Liver (tissue), 9 donors: ENCODE data around the gene GTF2IRD1. TPM values are rescaled to one million over a fixed set of nuclear protein-coding genes. Genes with fewer than 3 reads are reported as not detected.

Experiments
- DNase-seq: peaks from one replicate; pipeline ENCODE4 v3.0.0-alpha.2; 2017; ENCODE audit warnings: low spot score
- H3K27ac ChIP-seq, 2 donors: one replicate each; pipeline ENCODE4 v1.7.0; 2013; ENCODE audit warnings: inconsistent platforms in 2 of 2, low read length in 2 of 2, control low read depth in 1 of 2, low read depth in 1 of 2, mild to moderate bottlenecking in 1 of 2
- H3K27me3 ChIP-seq, 4 donors: one replicate each; pipeline versions ENCODE4 v1.6.1 to v1.7.0; 2013; ENCODE audit warnings: low read length in 3 of 4, inconsistent platforms in 1 of 4, mild to moderate bottlenecking in 1 of 4, moderate library complexity in 1 of 4; ENCODE audit not compliant: control insufficient read depth in 4 of 4, insufficient read depth in 4 of 4
- H3K36me3 ChIP-seq, 4 donors: one replicate each; pipeline versions ENCODE4 v1.6.1 to v1.7.0; 2013; ENCODE audit warnings: low read length in 3 of 4, mild to moderate bottlenecking in 3 of 4, low read depth in 1 of 4, moderate library complexity in 1 of 4; ENCODE audit not compliant: control insufficient read depth in 4 of 4, insufficient read depth in 3 of 4
- H3K4me1 ChIP-seq, 4 donors: one replicate each; pipeline versions ENCODE4 v1.6.1 to v1.7.0; 2013; ENCODE audit warnings: low read length in 3 of 4, mild to moderate bottlenecking in 3 of 4, moderate library complexity in 1 of 4; ENCODE audit not compliant: control insufficient read depth in 4 of 4, insufficient read depth in 4 of 4
- H3K4me3 ChIP-seq, 3 donors: one replicate each; pipeline versions ENCODE4 v1.6.1 to v1.7.0; 2013; ENCODE audit warnings: low read length in 3 of 3, control low read depth in 1 of 3, low read depth in 1 of 3, mild to moderate bottlenecking in 1 of 3
- H3K9ac ChIP-seq, 2 donors: one replicate each; pipeline ENCODE4 v1.7.0; 2013; ENCODE audit warnings: low read length in 2 of 2, mild to moderate bottlenecking in 2 of 2, moderate library complexity in 2 of 2, control low read depth in 1 of 2, low read depth in 1 of 2
- H3K9me3 ChIP-seq, 4 donors: one replicate each; pipeline versions ENCODE4 v1.6.1 to v1.7.0; 2013; ENCODE audit warnings: low read length in 3 of 4; ENCODE audit not compliant: control insufficient read depth in 4 of 4
- ATF3 ChIP-seq: IDR thresholded peaks from 2 replicates; pipeline ENCODE4 v1.6.1; 2016; ENCODE audit warnings: antibody characterized with exemption
- CTCF ChIP-seq: fragments of 150-350 bp; IDR thresholded peaks from 2 replicates; pipeline ENCODE4 v1.5.1; 2017; ENCODE audit warnings: improper control_type of control experiment, low read depth, low read length; ENCODE audit not compliant: missing input control
- EGR1 ChIP-seq, 2 donors: IDR thresholded peaks; 2 replicates each; pipeline ENCODE4 v1.6.1; 2016 to 2018; ENCODE audit warnings: antibody characterized with exemption in 2 of 2, low read depth in 2 of 2
- FOXA1 ChIP-seq: IDR thresholded peaks from 2 replicates; pipeline ENCODE4 v1.6.1; 2016; ENCODE audit warnings: antibody characterized with exemption
- FOXA2 ChIP-seq: IDR thresholded peaks from 2 replicates; pipeline ENCODE4 v1.6.1; 2016; ENCODE audit warnings: antibody characterized with exemption
- GABPA ChIP-seq, 2 donors: IDR thresholded peaks in 1 of 2; conservative IDR thresholded peaks in 1 of 2; 2 replicates each; pipeline ENCODE4 v1.6.1; 2016; ENCODE audit warnings: antibody characterized with exemption in 2 of 2, mild to moderate bottlenecking in 1 of 2, moderate library complexity in 1 of 2
- HNF4A ChIP-seq, 2 donors: conservative IDR thresholded peaks; 2 replicates each; pipeline ENCODE4 v1.6.1; 2016; ENCODE audit warnings: antibody characterized with exemption in 2 of 2, mild to moderate bottlenecking in 2 of 2
- HNF4G ChIP-seq: IDR thresholded peaks from 2 replicates; pipeline ENCODE4 v1.6.1; 2016; ENCODE audit warnings: antibody characterized with exemption
- JUND ChIP-seq, 2 donors: IDR thresholded peaks; 2 replicates each; pipeline ENCODE4 v1.6.1; 2016; ENCODE audit warnings: antibody characterized with exemption in 2 of 2
- MAX ChIP-seq: IDR thresholded peaks from 2 replicates; pipeline ENCODE4 v1.6.1; 2016; ENCODE audit warnings: antibody characterized with exemption
- NR2F2 ChIP-seq: IDR thresholded peaks from 2 replicates; pipeline ENCODE4 v1.6.1; 2016; ENCODE audit warnings: antibody characterized with exemption
- RAD21 ChIP-seq, 2 donors: IDR thresholded peaks; 2 replicates each; pipeline ENCODE4 v1.6.1; 2016; ENCODE audit warnings: antibody characterized with exemption in 2 of 2, mild to moderate bottlenecking in 2 of 2
- REST ChIP-seq: IDR thresholded peaks from 2 replicates; pipeline ENCODE4 v1.6.1; 2016; ENCODE audit warnings: antibody characterized with exemption, mild to moderate bottlenecking
- RXRA ChIP-seq, 2 donors: IDR thresholded peaks; 2 replicates each; pipeline ENCODE4 v1.6.1; 2017 to 2018; ENCODE audit warnings: antibody characterized with exemption in 2 of 2, mild to moderate bottlenecking in 1 of 2
- SP1 ChIP-seq: IDR thresholded peaks from 2 replicates; pipeline ENCODE4 v1.6.1; 2018; ENCODE audit warnings: antibody characterized with exemption, mild to moderate bottlenecking
- TAF1 ChIP-seq: conservative IDR thresholded peaks from 2 replicates; pipeline ENCODE4 v1.6.1; 2016; ENCODE audit warnings: antibody characterized with exemption, mild to moderate bottlenecking
- YY1 ChIP-seq: IDR thresholded peaks from 2 replicates; pipeline ENCODE4 v1.6.1; 2016; ENCODE audit warnings: antibody characterized with exemption, mild to moderate bottlenecking
- ZBTB33 ChIP-seq: IDR thresholded peaks from 2 replicates; pipeline ENCODE4 v1.6.1; 2016; ENCODE audit warnings: antibody characterized with exemption
- WGBS: extraction: QIAGEN DNeasy Blood & Tissue Kit; methylation state at CpG from one replicate; pipeline ENCODE4 v1.1.7; 2013; 5-methylcytosine and 5-hydroxymethylcytosine counted together
- polyA plus RNA-seq, 2 donors: library from polyadenylated mRNA; stranded (reverse) in 1 of 2; unstranded in 1 of 2; fragments of 200-250 nt in 1 of 2; fragments of >200 nt in 1 of 2; fragmentation: Nextera tagmentation in 1 of 2; extraction: Ambion mirVana in 1 of 2; gene quantifications; one replicate each; pipeline versions ENCODE4 v1.2.1 to v1.2.3, GENCODE V29; 2013 to 2015
- total RNA-seq, 2 donors: library from RNA; depleted of rRNA; stranded (reverse); fragments of >200 nt; gene quantifications; one replicate each; pipeline ENCODE4 v1.2.3, GENCODE V29; 2014
- donor health status: healthy.
- donor health status: healthy.
- donor health status: healthy.
- donor health status: healthy.
- donor health status: healthy.

GTF2IRD1 gene
- total and polyA plus RNA-seq, 4 donors = 2.0 to 7.4 (median 3.3) TPM

GRCh38 chr7:74424291-74424880 lies 29.3 kb upstream of the GTF2IRD1 start:
- Histone ChIP-seq H3K27me3 (no peaks in the 10 kb centered on the region), H3K9me3 (no peaks in the 10 kb centered on the region), H3K27ac (no peak overlapping the region), H3K4me3 (no peak overlapping the region), H3K9ac (no peak overlapping the region), H3K4me1 (no peaks in the 10 kb centered on the region), H3K36me3 (no peaks in the 10 kb centered on the region)
- no peak for DNase-seq
- WGBS = 91% methylated on average over 10 of the region's 10 CpGs
- TF ChIP-seq SP1 = no peak
- no peak for TF ChIP-seq GABPA (IDR thresholded peaks at IDR 0.05 in 1 of 2, conservative IDR thresholded peaks at IDR 0.05 in 1 of 2)
- no peak for TF ChIP-seq HNF4G
- TF ChIP-seq FOXA1 = no peak
- no peak for TF ChIP-seq RXRA (IDR thresholded peaks at IDR 0.05)
- no peak for TF ChIP-seq ATF3
- no peak for TF ChIP-seq REST
- TF ChIP-seq MAX = no peak
- TF ChIP-seq RAD21 (IDR thresholded peaks at IDR 0.05) = no peak
- TF ChIP-seq FOXA2 = no peak
- TF ChIP-seq EGR1 (IDR thresholded peaks at IDR 0.05; ENCODE audit: low read depth in 2 of 2) = no peak
- no peak for TF ChIP-seq HNF4A (conservative IDR thresholded peaks at IDR 0.05)

GRCh38 chr7:74428023-74428422 lies 25.7 kb upstream of the GTF2IRD1 start:
- TF ChIP-seq SP1 (no peak), CTCF (no peak), RAD21 (IDR thresholded peaks at IDR 0.05) (no peak), HNF4A (conservative IDR thresholded peaks at IDR 0.05) (no peak), GABPA (IDR thresholded peaks at IDR 0.05 in 1 of 2, conservative IDR thresholded peaks at IDR 0.05 in 1 of 2) (no peak), YY1 (no peak), REST (no peak), EGR1 (IDR thresholded peaks at IDR 0.05; ENCODE audit: low read depth in 2 of 2) (no peak), FOXA2 (no peak), JUND (IDR thresholded peaks at IDR 0.05) (no peak), HNF4G (no peak), FOXA1 (no peak), NR2F2 (no peak), ZBTB33 (no peak), TAF1 (no peak), RXRA (IDR thresholded peaks at IDR 0.05) (no peak), ATF3 (no peak)
- H3K4me1 ChIP-seq = no peaks in the 10 kb centered on the region
- no peak overlapping the region for H3K4me3 ChIP-seq
- H3K9ac ChIP-seq = no peak overlapping the region
- H3K27me3 ChIP-seq = no peaks in the 10 kb centered on the region
- H3K9me3 ChIP-seq = no peaks in the 10 kb centered on the region
- no peak overlapping the region for H3K27ac ChIP-seq
- DNase-seq = no peak
- no peaks in the 10 kb centered on the region for H3K36me3 ChIP-seq
- 94% methylated on average over 4 of the region's 4 CpGs for WGBS
